B cell (primary cell): Measurements from ENCODE around the gene PROM2. TPM values are rescaled to one million over a fixed set of nuclear protein-coding genes. Genes with fewer than 3 reads are reported as not detected.

ENCODE experiments used
- ATAC-seq: fragments of 200-7000 bp; cut with Tn5 transposase; one replicate; pipeline ENCODE4 v1.10.0; 2021; ENCODE audit warnings: low read depth, mild to moderate bottlenecking, moderate number of reproducible peaks, moderate library complexity
- CTCF ChIA-PET: fragments of 350-600 bp; sonication (Branson Sonifier 250); formaldehyde crosslinking; loops from one replicate; lab custom pipeline; 2021; ENCODE audit warnings: antibody characterized with exemption, inconsistent platforms; lab: Charles Lee
- POLR2A ChIA-PET: fragments of 350-600 bp; sonication (Branson Sonifier 250); formaldehyde crosslinking; loops from one replicate; lab custom pipeline; 2021; ENCODE audit warnings: antibody characterized with exemption; lab: Charles Lee
- DNase-seq: peaks from one replicate; pipeline ENCODE4 v3.0.0; 2013
- H2AFZ ChIP-seq: 2 replicates; pipeline ENCODE4 v1.6.1; 2012; ENCODE audit warnings: mild to moderate bottlenecking, low read depth, low read length; ENCODE audit not compliant: insufficient read depth, poor library complexity, severe bottlenecking
- H3K27ac ChIP-seq, 2 donors: 1 replicate in 1 of 2; 2 replicates in 1 of 2; pipeline ENCODE4 v1.5.1; 2012 to 2013; ENCODE audit warnings: low read length in 2 of 2, mild to moderate bottlenecking in 2 of 2, moderate library complexity in 1 of 2
- H3K27me3 ChIP-seq, 4 experiments: fragments of 200-600 bp in 1 of 4; sonication (generic) in 1 of 4; replicated peaks in 1 of 4; 1 replicate in 2 of 4; 2 replicates in 2 of 4; pipeline versions ENCODE4 v1.6.1 to v1.7.0; 2013 to 2016; ENCODE audit warnings: low read length in 3 of 4, mild to moderate bottlenecking in 2 of 4, mixed read lengths in 1 of 4, moderate library complexity in 1 of 4; ENCODE audit not compliant: insufficient read depth in 4 of 4, control insufficient read depth in 3 of 4; ENCODE audit errors: control extremely low read depth in 1 of 4
- H3K36me3 ChIP-seq, 2 experiments: replicated peaks in 1 of 2; 1 replicate in 1 of 2; 2 replicates in 1 of 2; pipeline versions ENCODE4 v1.6.1 to v1.7.1; 2013; ENCODE audit warnings: low read length in 1 of 2; ENCODE audit not compliant: insufficient read depth in 2 of 2, control insufficient read depth in 1 of 2; ENCODE audit errors: control extremely low read depth in 1 of 2, extremely low read depth in 1 of 2
- H3K4me1 ChIP-seq, 2 donors: fragments of 200-600 bp in 1 of 2; sonication (generic) in 1 of 2; 1 replicate in 1 of 2; 2 replicates in 1 of 2; pipeline versions ENCODE4 v1.5.1 to v1.6.1; 2013 to 2017; ENCODE audit warnings: low read length in 2 of 2; ENCODE audit not compliant: control insufficient read depth in 2 of 2, insufficient read depth in 2 of 2
- H3K4me2 ChIP-seq: replicated peaks from 2 replicates; pipeline ENCODE3; 2012; ENCODE audit warnings: mild to moderate bottlenecking, low read depth, low read length; ENCODE audit not compliant: poor library complexity, severe bottlenecking
- H3K4me3 ChIP-seq, 5 experiments: fragments of 200-600 bp in 1 of 5; sonication (generic) in 1 of 5; 1 replicate in 3 of 5; 2 replicates in 2 of 5; pipeline versions ENCODE4 v1.5.1 to v1.7.0; 2011 to 2016; ENCODE audit warnings: low read length in 4 of 5, mild to moderate bottlenecking in 4 of 5, low read depth in 2 of 5, control low read depth in 1 of 5, moderate library complexity in 1 of 5; ENCODE audit not compliant: insufficient read depth in 1 of 5; ENCODE audit errors: control extremely low read depth in 1 of 5, extremely low read depth in 1 of 5
- H3K79me2 ChIP-seq: fragments of 200-600 bp; sonication (generic); one replicate; pipeline ENCODE4 v1.6.0; 2016; ENCODE audit warnings: low read length; ENCODE audit not compliant: control insufficient read depth, insufficient read depth
- H3K9ac ChIP-seq: fragments of 200-600 bp; sonication (generic); 2 replicates; pipeline ENCODE4 v1.6.1; 2017; ENCODE audit warnings: mild to moderate bottlenecking, low read length, moderate library complexity
- H3K9me3 ChIP-seq, 3 donors: one replicate each; pipeline versions ENCODE4 v1.6.1 to v1.7.1; 2013; ENCODE audit warnings: low read length in 2 of 3; ENCODE audit not compliant: control insufficient read depth in 2 of 3, insufficient read depth in 1 of 3; ENCODE audit errors: control extremely low read depth in 1 of 3
- H4K20me1 ChIP-seq: 2 replicates; pipeline ENCODE4 v1.6.0; 2012; ENCODE audit warnings: mild to moderate bottlenecking, low read length; ENCODE audit not compliant: insufficient read depth, control insufficient read depth, poor library complexity, severe bottlenecking
- H3K27ac Mint-ChIP-seq: one replicate; pipeline ENCODE4 v1.8.0; 2021; ENCODE audit warnings: mixed read lengths
- H3K27me3 Mint-ChIP-seq: one replicate; pipeline ENCODE4 v1.8.0; 2021; ENCODE audit warnings: mixed read lengths
- H3K4me1 Mint-ChIP-seq: one replicate; pipeline ENCODE4 v1.8.0; 2021; ENCODE audit warnings: mixed read lengths
- H3K4me3 Mint-ChIP-seq: one replicate; pipeline ENCODE4 v1.8.0; 2021; ENCODE audit warnings: mixed read lengths
- H3K9me3 Mint-ChIP-seq: one replicate; pipeline ENCODE4 v1.8.0; 2022; ENCODE audit warnings: mixed read lengths; ENCODE audit not compliant: insufficient read depth
- CTCF ChIP-seq: fragments of 200-600 bp; IDR thresholded peaks from one replicate; pipeline ENCODE4 v1.8.0; 2022; ENCODE audit warnings: antibody characterized with exemption, mild to moderate bottlenecking
- EZH2 ChIP-seq: IDR thresholded peaks from 2 replicates; pipeline ENCODE4 v1.6.1; 2012; ENCODE audit warnings: borderline replicate concordance, low read depth, mild to moderate bottlenecking, moderate library complexity, low read length; ENCODE audit not compliant: insufficient read depth, poor library complexity, severe bottlenecking
- WGBS: methylation state at CpG from one replicate; pipeline ENCODE4 v1.1.5; 2013; ENCODE audit warnings: missing lambda C conversion rate; ENCODE audit not compliant: insufficient coverage; 5-methylcytosine and 5-hydroxymethylcytosine counted together
- intact Hi-C: fragments of 100-400 bp; cut with micrococcal nuclease; formaldehyde crosslinking; loops from one replicate; pipeline ENCODE4 v1.10.0; 2022
- polyA plus RNA-seq: library from polyadenylated mRNA; depleted of rRNA; stranded (reverse); fragments of >200 nt; gene quantifications from 2 replicates; pipeline ENCODE4 v1.2.3, GENCODE V29; 2012
- total RNA-seq, 2 donors: library from RNA; stranded (reverse); fragments of 120-200 nt in 1 of 2; gene quantifications; 1 replicate in 1 of 2; 2 replicates in 1 of 2; pipeline versions ENCODE4 v1.2.3 to v1.2.4, GENCODE V29; 2013 to 2022

The PROM2 gene
- total and polyA plus RNA-seq, 2 donors (not counting 1 experiment from before 2014, with no cell fraction given), result 0.67 to 1.3 TPM

- Histone ChIP-seq H3K9ac (no peak overlapping the region), H4K20me1 (no peaks in the 10 kb centered on the region), H3K4me3 (no peak overlapping the region), H3K27ac (no peak overlapping the region), H2AFZ (no peak overlapping the region), H3K27me3 (no peaks in the 10 kb centered on the region), H3K79me2 (no peaks in the 10 kb centered on the region), H3K4me1 (no peaks in the 10 kb centered on the region), H3K36me3 (no peaks in the 10 kb centered on the region), H3K9me3 (peaks cover 0 to 15% (median 1%) of the 10 kb centered on the region in 3 donors), H3K4me2 (no peak overlapping the region)
- ATAC-seq (no peak), DNase-seq (no peak)
- H3K27me3 Mint-ChIP-seq, result no peaks in the 10 kb centered on the region
- H3K27ac Mint-ChIP-seq, result no peak overlapping the region
- no peak overlapping the region for H3K4me3 Mint-ChIP-seq
- H3K9me3 Mint-ChIP-seq, result peaks cover 4% of the 10 kb centered on the region
- ChIA-PET POLR2A (no interaction called here), CTCF (no interaction called here)
- WGBS, result 48% methylated on average over 4 of the region's 4 CpGs
- H3K4me1 Mint-ChIP-seq, result no peaks in the 10 kb centered on the region
- TF ChIP-seq EZH2 (no peak), CTCF (no peak)
- intact Hi-C loops, result no loop called here
Observed at GRCh38 chr2:95285542-95285932, 11.3 kb downstream of the PROM2 start.

- no peaks in the 10 kb centered on the region for H3K27me3 Mint-ChIP-seq
- CTCF ChIA-PET, result no interaction called here
- no peak overlapping the region for H3K27ac Mint-ChIP-seq
Observed at GRCh38 chr2:95287336-95287735, 13.1 kb downstream of the PROM2 start.

More at GRCh38 chr2:95287336-95287735, 13.1 kb downstream of the PROM2 start:
- Mint-ChIP-seq H3K4me3 (no peak overlapping the region), H3K9me3 (peaks cover 9% of the 10 kb centered on the region), H3K4me1 (no peaks in the 10 kb centered on the region)
- H3K27ac ChIP-seq, result no peak overlapping the region
- no peak overlapping the region for H3K4me3 ChIP-seq
- intact Hi-C loops, result no loop called here
- DNase-seq, result no peak
- no peak overlapping the region for H3K4me2 ChIP-seq
- no peaks in the 10 kb centered on the region for H3K79me2 ChIP-seq
- H2AFZ ChIP-seq, result no peak overlapping the region
- H3K9ac ChIP-seq, result no peak overlapping the region
- ATAC-seq, result no peak
- no peaks in the 10 kb centered on the region for H3K27me3 ChIP-seq
- TF ChIP-seq CTCF (no peak), EZH2 (no peak)
- POLR2A ChIA-PET, result no interaction called here
- H3K4me1 ChIP-seq, result no peaks in the 10 kb centered on the region
- 90% methylated on average over 6 of the region's 8 CpGs for WGBS
- peaks cover 2 to 26% (median 4%) of the 10 kb centered on the region in 3 donors for H3K9me3 ChIP-seq
- H3K36me3 ChIP-seq, result no peaks in the 10 kb centered on the region
- no peaks in the 10 kb centered on the region for H4K20me1 ChIP-seq
